Spleen (tissue), 11 donors: Measurements from ENCODE around the gene NXN. TPM values are rescaled to one million over a fixed set of nuclear protein-coding genes. Genes with fewer than 3 reads are reported as not detected.
"Not testable (repeated sequence)": the region's sequence is repeated elsewhere in the genome, so short reads cannot be mapped to it uniquely, and the experiment has no call there.

Experiments
- DNase-seq: peaks from one replicate; pipeline ENCODE4 v3.0.0-alpha.2; 2020
- H3K27ac ChIP-seq, 8 donors: fragments of 200-600 bp; sonication (generic) in 7 of 8; 1 replicate in 4 of 8; 2 replicates in 4 of 8; pipeline versions ENCODE4 v1.5.0 to v1.8.0; 2016 to 2021; ENCODE audit warnings: inconsistent platforms in 4 of 8, mild to moderate bottlenecking in 4 of 8, moderate library complexity in 1 of 8
- H3K27me3 ChIP-seq, 7 donors: fragments of 200-600 bp; sonication (generic) in 6 of 7; replicated peaks in 1 of 7; 1 replicate in 4 of 7; 2 replicates in 3 of 7; pipeline versions ENCODE4 v1.5.0 to v1.8.0; 2016 to 2021; ENCODE audit warnings: inconsistent platforms in 3 of 7, mild to moderate bottlenecking in 1 of 7
- H3K36me3 ChIP-seq, 6 donors: fragments of 200-600 bp; sonication (generic) in 5 of 6; 1 replicate in 4 of 6; 2 replicates in 2 of 6; pipeline versions ENCODE4 v1.5.0 to v1.8.0; 2016 to 2021; ENCODE audit warnings: inconsistent platforms in 2 of 6
- H3K4me1 ChIP-seq, 6 donors: fragments of 200-600 bp; sonication (generic) in 5 of 6; 1 replicate in 3 of 6; 2 replicates in 3 of 6; pipeline versions ENCODE4 v1.5.0 to v1.8.0; 2016 to 2021; ENCODE audit warnings: inconsistent platforms in 3 of 6
- H3K4me3 ChIP-seq, 8 donors: fragments of 200-600 bp; sonication (generic) in 7 of 8; 1 replicate in 4 of 8; 2 replicates in 4 of 8; pipeline versions ENCODE4 v1.5.0 to v1.8.0; 2016 to 2021; ENCODE audit warnings: inconsistent platforms in 4 of 8, mild to moderate bottlenecking in 4 of 8, moderate library complexity in 2 of 8
- H3K9me3 ChIP-seq, 8 donors: fragments of 200-600 bp; sonication (generic) in 7 of 8; 1 replicate in 4 of 8; 2 replicates in 4 of 8; pipeline versions ENCODE4 v1.5.0 to v1.8.0; 2016 to 2021; ENCODE audit warnings: inconsistent platforms in 4 of 8
- CTCF ChIP-seq, 11 experiments: fragments of 200-600 bp in 7 of 11; fragments of 450-650 bp in 4 of 11; sonication (generic) in 4 of 11; IDR thresholded peaks in 8 of 11; conservative IDR thresholded peaks in 3 of 11; 1 replicate in 7 of 11; 2 replicates in 4 of 11; pipeline versions ENCODE4 v1.4.0 to v1.8.0; 2016 to 2021; ENCODE audit warnings: antibody characterized with exemption in 11 of 11, inconsistent platforms in 4 of 11, mild to moderate bottlenecking in 1 of 11
- POLR2A ChIP-seq, 3 donors: fragments of 450-650 bp; IDR thresholded peaks; one replicate each; pipeline ENCODE4 v1.5.1; 2017; ENCODE audit warnings: antibody characterized with exemption in 3 of 3, mild to moderate bottlenecking in 1 of 3
- POLR2AphosphoS5 ChIP-seq, 3 donors: sonication (generic); formaldehyde crosslinking; IDR thresholded peaks; one replicate each; pipeline ENCODE4 v1.5.1; 2017; ENCODE audit warnings: antibody characterized with exemption in 3 of 3
- WGBS, 5 donors: extraction: QIAGEN DNeasy Blood & Tissue Kit in 3 of 5; methylation state at CpG; one replicate each; pipeline versions ENCODE4 v1.1.5 to v1.1.7; 2013 to 2018; 5-methylcytosine and 5-hydroxymethylcytosine counted together
- intact Hi-C: fragments of 100-400 bp; cut with DNase I; formaldehyde crosslinking; loops from one replicate; pipeline ENCODE4 v1.15.0; 2023; ENCODE audit warnings: low total_unique reads
- polyA plus RNA-seq, 3 donors: library from polyadenylated mRNA; stranded (reverse); fragments of 200-250 nt; gene quantifications; one replicate each; pipeline ENCODE4 v1.2.1, GENCODE V29; 2013
- total RNA-seq, 7 donors: library from RNA; depleted of rRNA in 3 of 7; stranded (reverse); fragments of >200 nt in 3 of 7; fragmentation: NEBNext Ultra II Directional in 4 of 7; extraction: Animal tissue kit (Norgen Biotek cat#: 25700) in 4 of 7; gene quantifications; one replicate each; pipeline versions ENCODE4 v1.1.0 to v1.2.1, GENCODE V29; 2016 to 2021
- donor health status: healthy with polysubstance abuse.
- donor health status: DM: no; HTN: no; CAD: no; lungs with moderate emphysema.
- donor health status: DM: no; HTN: no; CAD: no.
- donor health status: Bipolar disorder and iron deficiency.
- donor health status: healthy.
- donor health status: DM: no; HTN: no; CAD: no.
- donor health status: DM: yes; HTN: yes; CAD: no.

NXN gene
- total and polyA plus RNA-seq, 10 donors = 3.9 to 21.4 (median 10.3) TPM

GRCh38 chr17:954431-955164, 25.0 kb downstream of the NXN start:
- H3K9me3 ChIP-seq = no peaks in the 10 kb centered on the region
- no peaks in the 10 kb centered on the region for H3K36me3 ChIP-seq
- peaks cover 0 to 9% (median 2%) of the 10 kb centered on the region in 6 donors for H3K4me1 ChIP-seq
- no peak for DNase-seq
- peaks cover 0 to 24% (median 4%) of the 10 kb centered on the region in 7 donors for H3K27me3 ChIP-seq
- WGBS, 5 donors = 61 to 76% (median 68%) methylated on average over 18 to 23 of the region's 23 CpGs
- intact Hi-C loops = no loop called here
- no peak overlapping the region for H3K27ac ChIP-seq
- no peak overlapping the region for H3K4me3 ChIP-seq
- TF ChIP-seq POLR2AphosphoS5 (IDR thresholded peaks at IDR 0.05) (no peak), POLR2A (IDR thresholded peaks at IDR 0.05) (no peak), CTCF (IDR thresholded peaks at IDR 0.05 in 8 of 11, conservative IDR thresholded peaks at IDR 0.05 in 3 of 11) (no peak)

- DNase-seq = no peak
- Histone ChIP-seq H3K4me1 (peaks cover 0 to 9% (median 2%) of the 10 kb centered on the region in 6 donors), H3K4me3 (no peak overlapping the region), H3K27ac (no peak overlapping the region), H3K36me3 (no peaks in the 10 kb centered on the region), H3K9me3 (no peaks in the 10 kb centered on the region), H3K27me3 (peaks cover 0 to 25% (median 4%) of the 10 kb centered on the region in 7 donors)
- intact Hi-C loops = no loop called here
- TF ChIP-seq CTCF (IDR thresholded peaks at IDR 0.05 in 8 of 11, conservative IDR thresholded peaks at IDR 0.05 in 3 of 11) (no peak), POLR2A (IDR thresholded peaks at IDR 0.05) (no peak)
- 89 to 97% (median 94%) methylated on average over 16 of the region's 16 CpGs for WGBS, 5 donors
Measured at GRCh38 chr17:953767-954166, 25.8 kb downstream of the NXN start.

GRCh38 chr17:952592-952991, 27.0 kb downstream of the NXN start:
- H3K27ac ChIP-seq, H3K36me3 ChIP-seq, H3K4me3 ChIP-seq, intact Hi-C loops, DNase-seq, H3K9me3 ChIP-seq, H3K4me1 ChIP-seq: not testable (repeated sequence)
- H3K27me3 ChIP-seq = peaks cover 0 to 25% (median 4%) of the 10 kb centered on the region in 7 donors
- WGBS, 5 donors = 89 to 96% (median 95%) methylated on average over 10 to 18 of the region's 18 CpGs

GRCh38 chr17:951325-952132, 28.0 kb downstream of the NXN start:
- Histone ChIP-seq H3K27me3 (peaks cover 0 to 25% (median 4%) of the 10 kb centered on the region in 7 donors), H3K4me1 (peaks cover 0 to 9% (median 2%) of the 10 kb centered on the region in 6 donors), H3K36me3 (no peaks in the 10 kb centered on the region), H3K9me3 (no peaks in the 10 kb centered on the region), H3K4me3 (no peak overlapping the region), H3K27ac (no peak overlapping the region)
- no peak for DNase-seq
- no peak for TF ChIP-seq CTCF (IDR thresholded peaks at IDR 0.05 in 8 of 11, conservative IDR thresholded peaks at IDR 0.05 in 3 of 11)
- intact Hi-C loops = no loop called here
- 15 to 37% (median 21%) methylated on average over 18 to 27 of the region's 27 CpGs for WGBS, 5 donors
